Ectodermal cell (in vitro differentiated cells): ENCODE measurements around the gene HTR3B.

ENCODE experiments used
- H3K27ac ChIP-seq: 2 replicates; pipeline ENCODE4 v1.7.0; 2013; ENCODE audit warnings: mild to moderate bottlenecking, low read depth, low read length; ENCODE audit not compliant: insufficient read depth, poor library complexity, severe bottlenecking
- H3K27me3 ChIP-seq: 2 replicates; pipeline ENCODE4 v1.7.0; 2013; ENCODE audit warnings: mild to moderate bottlenecking, low read length; ENCODE audit not compliant: insufficient read depth, control insufficient read depth, poor library complexity, severe bottlenecking
- H3K36me3 ChIP-seq: one replicate; pipeline ENCODE4 v1.7.0; 2013; ENCODE audit warnings: low read length; ENCODE audit not compliant: control insufficient read depth, insufficient read depth
- H3K4me1 ChIP-seq: one replicate; pipeline ENCODE4 v1.7.0; 2013; ENCODE audit warnings: low read length; ENCODE audit not compliant: control insufficient read depth, insufficient read depth
- H3K4me3 ChIP-seq: 2 replicates; pipeline ENCODE4 v1.7.0; 2013; ENCODE audit warnings: low read depth, low read length, control low read depth; ENCODE audit not compliant: insufficient read depth
- H3K9me3 ChIP-seq: 2 replicates; pipeline ENCODE4 v1.7.0; 2013; ENCODE audit warnings: mild to moderate bottlenecking, low read length, moderate library complexity; ENCODE audit not compliant: control insufficient read depth
- WGBS, 2 experiments: methylation state at CpG; one replicate each; pipeline ENCODE4 v1.1.7; 2013; ENCODE audit warnings: missing lambda C conversion rate in 2 of 2; 5-methylcytosine and 5-hydroxymethylcytosine counted together

Gene HTR3B

DNA sequence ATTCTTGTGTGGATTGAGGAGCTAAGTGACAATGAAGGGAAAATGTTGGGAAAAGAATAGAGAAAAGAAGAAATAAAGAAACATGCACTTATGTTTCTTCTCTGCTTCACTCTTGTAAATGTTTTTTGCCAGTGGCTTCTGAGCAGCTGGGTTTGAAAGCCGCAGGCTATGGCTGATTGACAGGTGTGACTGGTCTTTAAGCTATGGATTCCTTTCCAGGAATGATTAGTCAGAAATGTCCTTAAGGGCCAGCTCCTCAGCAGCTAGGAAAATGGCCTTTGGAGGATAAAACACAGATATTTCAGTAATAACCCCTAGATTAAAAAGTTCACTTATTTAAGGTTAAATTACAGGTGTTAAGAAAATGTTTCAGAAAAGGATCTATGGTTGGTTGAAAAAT is 22.7 kb upstream of the HTR3B start:
- H3K27me3 ChIP-seq, result no peaks in the 10 kb centered on the region
- H3K4me1 ChIP-seq, result no peaks in the 10 kb centered on the region
- 60 to 90% methylated on average over 1 of the region's 1 CpG for WGBS, 2 experiments
- H3K27ac ChIP-seq, result no peak overlapping the region
- H3K4me3 ChIP-seq, result no peak overlapping the region
- no peaks in the 10 kb centered on the region for H3K9me3 ChIP-seq
- no peaks in the 10 kb centered on the region for H3K36me3 ChIP-seq

DNA sequence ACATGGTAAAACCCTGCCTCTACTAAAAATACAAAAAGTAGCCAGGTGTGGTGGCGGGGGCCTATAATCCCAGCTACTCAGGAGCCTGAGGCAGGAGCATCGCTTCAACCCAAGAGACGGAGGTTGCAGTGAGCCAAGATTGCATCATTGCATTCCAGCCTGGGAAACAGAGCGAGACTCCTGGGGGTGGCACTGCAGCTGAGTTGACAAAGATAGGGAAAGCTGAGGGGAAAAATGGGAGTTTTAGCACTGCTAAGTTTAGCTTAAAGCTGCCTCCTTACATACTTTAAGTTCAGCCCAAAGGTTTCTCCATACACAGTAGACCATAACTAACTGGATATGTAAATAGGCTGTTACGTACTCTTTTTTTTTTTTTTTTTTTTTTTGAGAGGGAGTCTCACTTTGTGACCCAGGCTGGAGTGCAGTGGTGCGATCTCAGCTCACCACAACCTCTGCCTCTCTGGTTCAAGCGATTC is 20.2 kb upstream of the HTR3B start:
- WGBS, 2 experiments, result 63 to 67% methylated on average over 6 to 7 of the region's 7 CpGs
- Histone ChIP-seq H3K9me3 (no peaks in the 10 kb centered on the region), H3K36me3 (no peaks in the 10 kb centered on the region), H3K27ac (no peak overlapping the region), H3K27me3 (no peaks in the 10 kb centered on the region), H3K4me1 (no peaks in the 10 kb centered on the region), H3K4me3 (no peak overlapping the region)

DNA sequence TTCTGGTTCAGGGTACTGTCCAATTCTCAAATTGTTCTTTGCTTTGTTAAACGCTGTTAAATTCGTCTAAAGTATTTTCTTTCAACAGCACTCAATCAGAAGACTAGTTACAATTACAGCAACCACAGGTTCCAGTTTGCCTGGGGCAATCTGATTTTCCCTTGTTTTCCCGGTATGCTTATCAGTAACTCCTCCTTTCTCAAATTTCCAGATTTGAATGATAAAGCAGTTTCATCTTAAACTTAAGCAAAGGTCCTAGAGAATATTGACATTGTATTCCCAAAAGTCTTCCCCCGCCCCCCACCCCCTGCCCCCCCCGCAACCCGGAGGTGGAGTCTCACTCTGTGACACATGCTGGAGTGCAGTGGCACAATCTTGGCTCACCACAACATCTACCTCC is 18.7 kb upstream of the HTR3B start:
- H3K9me3 ChIP-seq, result no peaks in the 10 kb centered on the region
- H3K4me1 ChIP-seq, result no peaks in the 10 kb centered on the region
- H3K36me3 ChIP-seq, result no peaks in the 10 kb centered on the region
- no peaks in the 10 kb centered on the region for H3K27me3 ChIP-seq
- no peak overlapping the region for H3K4me3 ChIP-seq
- 67 to 77% methylated on average over 3 to 5 of the region's 6 CpGs for WGBS, 2 experiments
- H3K27ac ChIP-seq, result no peak overlapping the region

DNA sequence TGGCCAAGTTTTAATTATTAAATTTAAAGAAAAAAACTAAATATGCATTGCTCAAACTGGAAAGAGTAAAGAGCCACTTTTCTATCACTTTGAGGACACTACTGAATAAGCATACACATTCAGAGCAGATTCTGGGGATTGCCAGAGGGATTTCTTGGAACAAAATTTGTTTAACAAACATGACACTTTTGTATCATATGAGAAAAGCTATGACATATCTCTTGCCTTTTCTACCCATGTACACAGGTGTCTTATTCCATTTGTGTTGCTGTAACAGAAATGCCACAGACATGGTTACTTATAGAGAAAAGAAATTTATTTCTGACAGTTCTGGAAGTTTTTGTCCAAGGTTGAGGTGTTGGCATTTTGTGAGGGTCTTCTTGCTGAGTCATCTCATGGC is 15.7 kb upstream of the HTR3B start:
- H3K27ac ChIP-seq, result no peak overlapping the region
- no peaks in the 10 kb centered on the region for H3K27me3 ChIP-seq
- H3K9me3 ChIP-seq, result no peaks in the 10 kb centered on the region
- H3K4me1 ChIP-seq, result no peaks in the 10 kb centered on the region
- no peak overlapping the region for H3K4me3 ChIP-seq
- no peaks in the 10 kb centered on the region for H3K36me3 ChIP-seq

DNA sequence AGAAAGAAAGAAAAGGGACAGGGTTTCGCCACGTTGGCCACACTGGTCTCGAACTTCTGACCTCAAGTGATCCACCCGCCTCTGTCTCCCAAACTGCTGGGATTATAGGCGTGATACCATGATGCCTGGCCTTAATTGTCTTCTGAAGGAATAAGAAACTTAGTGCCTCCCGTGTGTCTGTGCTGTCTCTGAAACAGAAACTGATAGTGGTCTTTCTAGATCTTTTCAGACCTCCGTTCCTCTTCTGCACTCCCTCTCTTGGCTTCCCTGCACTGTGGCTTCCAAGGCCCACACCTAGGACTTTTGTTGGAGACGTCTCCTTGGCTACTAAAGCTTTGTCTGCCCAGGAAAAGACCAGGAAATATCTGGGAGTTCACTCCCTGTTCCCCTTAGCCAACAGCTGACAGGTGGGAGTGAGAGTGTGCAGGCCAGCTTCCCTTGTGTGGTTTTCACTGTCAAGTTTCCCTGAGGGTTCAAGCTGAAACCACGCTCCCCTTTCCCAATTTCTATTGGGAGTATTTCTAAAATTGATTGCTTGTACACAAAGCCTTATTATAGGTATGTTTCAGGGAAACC is 10.1 kb upstream of the HTR3B start:
- peaks cover 4% of the 10 kb centered on the region for H3K4me1 ChIP-seq
- H3K9me3 ChIP-seq, result no peaks in the 10 kb centered on the region
- no peaks in the 10 kb centered on the region for H3K36me3 ChIP-seq
- WGBS, 2 experiments, result 87 to 88% methylated on average over 9 of the region's 9 CpGs
- no peak overlapping the region for H3K4me3 ChIP-seq
- no peak overlapping the region for H3K27ac ChIP-seq
- no peaks in the 10 kb centered on the region for H3K27me3 ChIP-seq

DNA sequence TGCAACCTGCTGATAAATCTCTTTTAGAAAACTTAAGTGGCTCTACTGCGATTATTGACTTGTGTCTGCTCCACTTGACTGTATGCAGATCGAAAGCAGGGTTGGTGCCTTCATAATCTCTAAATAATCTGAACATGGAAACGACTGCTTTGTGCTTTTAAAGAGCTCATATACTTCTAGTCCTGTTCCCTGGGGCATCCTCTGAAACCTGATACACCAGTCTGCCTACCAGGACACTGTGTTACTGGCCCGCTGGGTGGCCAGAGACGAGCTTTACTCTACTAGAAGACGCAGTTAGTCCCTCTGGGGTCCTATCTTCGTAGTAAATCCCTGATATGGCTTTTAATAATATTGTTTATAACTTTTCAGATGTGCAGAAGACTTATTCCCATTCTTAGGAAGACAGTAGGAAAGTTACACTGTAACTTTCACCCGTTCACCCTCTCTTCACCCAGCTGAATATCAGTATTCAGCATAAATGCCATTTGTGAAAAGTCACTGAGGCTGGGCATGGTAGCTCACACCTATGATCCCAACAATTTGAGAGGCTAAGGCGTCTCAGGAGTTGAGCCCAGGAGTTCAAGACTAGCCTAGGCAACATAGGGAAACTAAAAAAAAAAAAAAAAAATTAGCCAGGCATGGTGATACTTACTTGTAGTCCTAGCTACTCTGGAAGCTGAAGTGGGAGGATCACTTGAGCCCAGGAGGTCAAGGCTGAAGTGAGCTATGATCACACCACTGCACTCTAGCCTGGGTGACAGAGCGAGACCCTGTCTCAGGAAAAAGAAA is 9.0 kb upstream of the HTR3B start:
- Histone ChIP-seq H3K4me3 (no peak overlapping the region), H3K27me3 (no peaks in the 10 kb centered on the region), H3K4me1 (peaks cover 4% of the 10 kb centered on the region), H3K9me3 (no peaks in the 10 kb centered on the region), H3K36me3 (no peaks in the 10 kb centered on the region), H3K27ac (no peak overlapping the region)
- WGBS, 2 experiments, result 55 to 56% methylated on average over 10 of the region's 10 CpGs

DNA sequence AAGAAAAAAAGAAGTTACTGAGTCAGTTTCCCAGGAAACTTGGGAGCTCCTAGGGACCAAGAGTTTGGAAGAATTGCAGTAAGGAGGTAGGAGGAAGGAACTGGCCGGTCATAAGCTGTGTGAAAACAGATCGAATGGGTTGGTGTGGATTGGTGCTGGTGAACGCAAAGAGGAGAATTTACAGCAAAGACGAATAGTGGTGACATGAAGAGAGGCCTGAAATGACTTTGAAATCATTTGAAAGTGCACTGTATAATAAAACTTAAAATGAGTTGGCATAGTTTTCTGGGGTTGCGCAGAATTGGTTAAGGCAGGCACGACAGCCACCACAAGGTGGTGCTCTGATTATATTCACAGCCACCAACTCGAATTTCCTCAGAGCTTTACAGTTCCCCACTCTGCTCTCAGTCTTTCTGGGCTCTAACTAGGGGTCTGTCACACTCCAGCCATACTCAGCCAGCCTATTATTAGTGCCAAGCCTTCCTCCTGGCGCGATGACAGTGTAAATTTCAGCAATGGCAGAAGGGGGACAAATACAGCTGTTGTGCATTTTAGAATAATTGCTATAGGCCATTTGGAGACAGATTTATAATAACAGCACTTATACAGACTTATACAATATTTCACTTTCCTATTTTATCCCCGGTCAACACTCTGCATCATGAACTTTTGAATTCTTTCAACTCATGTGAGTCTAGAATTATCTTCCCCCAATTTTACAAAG is 8.3 kb upstream of the HTR3B start:
- no peaks in the 10 kb centered on the region for H3K9me3 ChIP-seq
- H3K36me3 ChIP-seq, result no peaks in the 10 kb centered on the region
- WGBS, 2 experiments, result 35 to 36% methylated on average over 10 of the region's 10 CpGs
- peaks cover 4% of the 10 kb centered on the region for H3K4me1 ChIP-seq
- no peak overlapping the region for H3K27ac ChIP-seq
- no peak overlapping the region for H3K4me3 ChIP-seq
- H3K27me3 ChIP-seq, result no peaks in the 10 kb centered on the region

DNA sequence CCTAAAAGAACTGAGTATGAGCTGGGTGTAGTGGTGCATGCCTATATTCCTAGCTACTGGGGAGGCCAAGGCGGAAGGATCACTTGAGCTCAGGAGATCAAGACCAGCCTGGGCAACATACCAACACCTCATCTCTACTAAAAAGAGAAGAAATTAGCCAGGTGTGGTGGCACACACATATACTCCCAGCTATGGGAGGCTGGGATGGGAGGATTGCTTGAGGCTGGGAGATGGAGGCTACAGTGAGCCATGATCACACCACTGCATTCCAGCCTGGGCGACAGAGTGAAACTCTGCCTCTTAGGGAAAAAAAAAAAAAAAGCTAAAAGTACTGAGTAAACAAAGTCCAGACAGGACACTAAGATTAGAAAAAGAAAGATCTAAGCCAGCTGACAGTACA is 3.5 kb upstream of the HTR3B start:
- Histone ChIP-seq H3K27ac (no peak overlapping the region), H3K4me1 (peaks cover 4% of the 10 kb centered on the region), H3K4me3 (no peak overlapping the region), H3K27me3 (no peaks in the 10 kb centered on the region), H3K9me3 (no peaks in the 10 kb centered on the region), H3K36me3 (no peaks in the 10 kb centered on the region)
- WGBS, 2 experiments, result 80 to 86% methylated on average over 1 to 2 of the region's 2 CpGs

DNA sequence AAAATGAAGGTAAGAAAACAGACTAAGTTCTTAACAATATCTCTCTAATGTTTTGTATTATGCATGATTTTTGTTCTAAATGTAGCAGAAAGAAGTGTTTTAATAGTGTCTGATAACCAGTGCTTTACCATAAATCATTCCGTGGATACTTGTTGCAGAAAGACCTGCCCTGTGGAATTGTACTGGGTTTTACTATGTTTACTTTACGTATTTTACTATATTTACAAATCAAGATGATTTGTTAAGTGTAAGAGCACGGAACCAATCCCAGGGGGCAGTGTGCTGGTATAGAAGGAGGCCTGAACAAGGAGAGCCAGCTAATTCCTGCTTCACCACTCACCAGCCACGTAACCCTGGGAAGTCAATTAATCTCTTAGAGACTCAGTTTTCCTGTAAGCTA is 1.4 kb downstream of the HTR3B start:
- WGBS, 2 experiments, result 54 to 69% methylated on average over 3 of the region's 4 CpGs

DNA sequence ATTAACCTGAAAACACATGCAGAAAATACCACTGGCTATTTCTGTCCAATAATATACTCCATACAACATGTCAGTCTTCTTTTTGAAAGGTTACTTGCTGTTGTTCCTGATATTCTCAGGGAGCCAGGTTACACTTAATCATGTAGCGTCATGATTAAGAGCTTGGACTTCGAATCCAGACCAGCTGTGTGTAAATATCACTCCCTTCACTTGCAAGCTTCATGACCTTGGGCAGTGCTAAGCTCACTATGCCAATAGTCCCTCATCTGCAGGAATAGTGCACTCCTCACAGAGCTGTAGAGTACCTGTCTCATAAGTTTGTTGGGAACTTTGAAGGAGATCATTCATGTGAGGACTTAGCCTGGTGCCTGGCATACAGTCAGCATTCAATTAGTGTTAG is 1.9 kb downstream of the HTR3B start:
- no peaks in the 10 kb centered on the region for H3K4me1 ChIP-seq
- no peaks in the 10 kb centered on the region for H3K9me3 ChIP-seq
- H3K36me3 ChIP-seq, result no peaks in the 10 kb centered on the region
- no peak overlapping the region for H3K27ac ChIP-seq
- 91 to 93% methylated on average over 2 of the region's 2 CpGs for WGBS, 2 experiments
- no peaks in the 10 kb centered on the region for H3K27me3 ChIP-seq
- no peak overlapping the region for H3K4me3 ChIP-seq

More for the DNA sequence above, 1.4 kb downstream of the HTR3B start:
- H3K27me3 ChIP-seq, result no peaks in the 10 kb centered on the region
- no peak overlapping the region for H3K27ac ChIP-seq
- H3K9me3 ChIP-seq, result no peaks in the 10 kb centered on the region
- H3K4me1 ChIP-seq, result no peaks in the 10 kb centered on the region
- H3K36me3 ChIP-seq, result no peaks in the 10 kb centered on the region
- H3K4me3 ChIP-seq, result no peak overlapping the region
